Right renal cortex interstitium (tissue), 3 donors: ENCODE results near the gene TMEM9B. TPM values are rescaled to one million over a fixed set of nuclear protein-coding genes. Genes with fewer than 3 reads are reported as not detected.
"Not testable (repeated sequence)": the region's sequence is repeated elsewhere in the genome, so short reads cannot be mapped to it uniquely, and the experiment has no call there.

Experiments
- DNase-seq, 3 donors: peaks; one replicate each; pipeline ENCODE4 v3.0.0-alpha.2; 2013; ENCODE audit warnings: low read depth in 3 of 3, low spot score in 2 of 3
- polyA plus RNA-seq, 3 donors: library from polyadenylated mRNA; unstranded; fragments of 120-200 nt; gene quantifications; one replicate each; pipeline ENCODE4 v1.2.1, GENCODE V29; 2013; ENCODE audit not compliant: insufficient read length in 3 of 3

TMEM9B gene
- polyA plus RNA-seq, 3 donors: 66.2 to 71.3 (median 68.8) TPM

DNA sequence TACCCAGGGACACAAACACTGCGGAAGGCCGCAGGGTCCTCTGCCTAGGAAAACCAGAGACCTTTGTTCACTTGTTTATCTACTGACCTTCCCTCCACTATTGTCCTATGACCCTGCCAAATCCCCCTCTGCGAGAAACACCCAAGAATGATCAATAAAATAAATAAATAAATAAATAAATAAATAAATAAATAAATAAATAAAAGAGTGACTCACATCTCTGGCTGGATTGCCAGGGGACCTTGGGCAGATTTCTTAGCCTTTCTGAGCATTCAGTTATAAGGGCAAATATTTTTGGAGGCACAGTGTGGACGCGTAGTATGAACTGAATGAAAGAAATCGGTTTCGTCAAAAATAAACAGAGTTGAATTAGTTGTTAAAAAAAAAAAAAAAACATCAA, 15.1 kb upstream of the TMEM9B start:
- not testable (repeated sequence) for DNase-seq

DNA sequence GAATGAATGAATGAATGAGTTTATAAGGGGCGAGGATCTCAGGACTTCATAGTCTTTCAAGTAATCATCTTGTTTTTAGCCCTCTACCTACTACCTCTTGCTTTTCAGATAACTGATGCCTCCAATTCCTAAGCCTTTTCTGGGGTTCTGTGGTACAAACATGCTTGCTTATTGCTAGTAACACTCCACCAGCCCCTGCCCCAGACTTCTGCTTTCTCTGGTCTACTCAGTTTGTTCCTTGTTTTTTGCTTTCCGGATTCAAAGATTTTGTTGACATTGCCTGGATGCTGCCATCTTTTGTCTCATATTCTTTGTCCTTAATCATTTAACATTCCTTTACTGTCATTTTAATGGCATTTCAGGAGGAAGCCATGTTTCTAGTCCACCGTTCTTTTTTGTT, 8.9 kb upstream of the TMEM9B start:
- DNase-seq: no peak

DNA sequence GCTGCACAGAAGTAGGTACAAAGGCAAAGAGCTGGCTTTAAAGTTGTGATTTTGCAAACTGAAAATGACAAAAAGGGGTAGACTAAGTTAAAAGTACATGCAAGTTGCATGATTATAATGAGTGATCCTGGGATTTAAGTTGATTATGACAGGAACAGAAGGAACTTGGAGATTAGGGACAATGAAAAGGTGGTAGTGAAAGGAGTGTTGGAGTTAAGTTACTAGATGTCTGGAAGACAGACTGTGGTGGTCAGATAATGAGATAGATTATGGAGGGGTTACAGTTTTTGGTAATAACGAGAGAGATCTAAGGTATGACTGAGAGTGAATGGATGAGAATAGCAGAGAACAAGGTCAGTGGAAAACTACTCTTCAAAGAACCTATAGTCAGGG, 7.7 kb upstream of the TMEM9B start:
- DNase-seq: no peak

DNA sequence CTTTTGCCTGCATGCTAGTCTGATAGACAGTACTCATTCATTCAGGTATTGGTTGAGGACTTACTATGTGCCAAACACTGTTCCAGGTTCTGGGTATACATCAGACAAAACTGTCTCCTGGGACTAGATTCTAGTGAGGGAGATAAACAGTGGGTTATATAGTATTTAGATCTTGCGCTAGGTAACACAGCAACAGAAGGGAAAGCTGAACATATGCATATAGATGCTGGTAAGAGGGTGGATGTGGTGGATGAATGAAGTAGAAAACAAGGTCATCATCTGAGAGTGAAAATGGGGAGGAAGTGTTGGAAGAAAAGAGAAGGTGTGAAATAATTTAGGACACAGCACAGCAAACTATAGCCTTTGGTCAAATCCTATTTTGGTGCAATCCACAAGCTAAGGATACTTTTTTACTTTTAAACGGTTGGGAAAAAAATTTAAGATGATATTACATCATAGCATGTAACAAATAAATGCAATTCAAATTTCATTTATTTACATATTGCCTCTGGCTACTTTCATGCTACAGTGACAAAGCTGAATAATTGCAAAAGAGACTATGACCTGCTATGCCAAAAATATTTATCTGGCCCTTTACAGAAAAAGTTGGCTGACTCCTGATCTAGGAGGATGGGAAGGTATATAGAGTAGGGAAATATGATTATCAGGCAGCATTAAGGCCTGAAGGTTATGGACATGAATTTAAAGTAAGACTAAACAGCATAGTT, 7.1 kb upstream of the TMEM9B start:
- DNase-seq: no peak

DNA sequence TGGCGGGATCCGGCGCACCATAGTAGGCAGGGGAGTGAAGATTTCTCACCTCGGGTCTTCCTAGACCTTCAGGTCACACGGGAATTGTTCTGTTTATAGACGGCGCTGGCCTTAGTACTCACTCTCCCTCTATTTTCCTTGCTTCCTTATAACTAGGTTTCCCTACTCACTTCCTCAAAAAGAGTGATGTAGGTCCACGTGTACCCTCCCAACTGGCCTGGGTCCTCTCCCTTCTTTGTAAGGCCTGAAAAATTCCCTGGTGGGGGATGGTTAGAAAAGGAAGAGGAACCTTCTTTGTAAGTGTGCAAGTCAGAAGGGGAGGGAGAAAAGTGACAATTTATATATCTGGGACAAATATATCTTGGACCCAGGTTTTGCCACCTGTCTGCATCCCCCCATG, 2.9 kb upstream of the TMEM9B start:
- DNase-seq: no peak

DNA sequence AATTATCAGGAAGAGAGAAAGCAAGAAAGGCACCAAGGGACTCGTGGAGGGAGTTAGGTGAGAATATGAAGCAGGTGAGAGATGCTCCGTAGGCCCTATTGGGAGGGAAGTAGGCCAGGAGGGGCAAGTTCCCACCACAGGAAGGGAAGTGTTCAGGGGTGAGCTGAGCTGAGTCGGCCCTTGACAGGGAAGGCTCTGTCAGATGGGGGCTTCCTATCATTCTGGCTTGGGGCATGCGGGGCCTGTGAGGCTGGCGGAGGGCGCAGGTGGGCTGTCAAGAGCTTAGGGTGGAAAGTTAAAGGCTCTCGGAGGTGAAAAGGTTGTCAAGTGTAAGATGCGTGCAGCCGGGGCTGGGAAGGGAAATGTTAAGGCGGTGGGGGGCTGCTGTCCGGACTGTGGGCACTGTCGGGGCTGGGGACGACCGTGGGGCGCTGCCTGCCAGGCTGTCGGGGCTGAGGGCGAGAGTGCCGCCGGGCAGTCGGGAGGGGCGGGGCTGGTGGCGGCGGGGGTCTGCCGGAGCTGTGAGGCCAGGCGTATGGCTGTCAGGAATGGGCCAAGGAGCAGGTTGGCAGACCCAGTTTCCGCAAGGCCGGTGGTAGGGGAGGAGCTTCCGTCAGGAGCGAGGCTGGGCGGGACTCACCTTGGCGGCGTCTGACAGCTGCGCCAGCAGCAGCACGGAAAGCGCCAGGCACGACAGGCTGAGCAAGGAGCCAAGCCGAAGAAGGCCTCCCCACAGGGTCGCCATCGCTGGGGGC, 496 bp downstream of the TMEM9B start:
- peak in 1 of 3 donors; percentile 69 for DNase-seq

DNA sequence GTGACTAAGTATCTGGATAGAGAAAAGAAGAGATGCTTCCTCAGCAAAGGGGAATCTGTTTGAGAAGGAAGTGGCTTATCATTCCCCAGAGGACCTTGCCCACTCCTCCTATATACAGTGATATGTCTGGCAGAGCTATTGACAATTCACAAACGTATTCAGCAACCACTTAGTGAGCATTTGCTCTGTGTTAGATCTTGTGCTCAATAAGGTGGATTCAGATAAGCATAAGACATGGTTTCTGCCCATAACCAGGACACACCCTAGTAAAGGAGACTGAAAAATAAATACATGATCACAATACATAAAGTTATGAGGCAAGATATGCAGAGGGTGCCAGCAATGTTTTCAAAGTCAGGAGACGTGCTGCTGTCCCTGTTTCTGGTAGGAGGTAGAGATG, 1.4 kb downstream of the TMEM9B start:
- DNase-seq: no peak

DNA sequence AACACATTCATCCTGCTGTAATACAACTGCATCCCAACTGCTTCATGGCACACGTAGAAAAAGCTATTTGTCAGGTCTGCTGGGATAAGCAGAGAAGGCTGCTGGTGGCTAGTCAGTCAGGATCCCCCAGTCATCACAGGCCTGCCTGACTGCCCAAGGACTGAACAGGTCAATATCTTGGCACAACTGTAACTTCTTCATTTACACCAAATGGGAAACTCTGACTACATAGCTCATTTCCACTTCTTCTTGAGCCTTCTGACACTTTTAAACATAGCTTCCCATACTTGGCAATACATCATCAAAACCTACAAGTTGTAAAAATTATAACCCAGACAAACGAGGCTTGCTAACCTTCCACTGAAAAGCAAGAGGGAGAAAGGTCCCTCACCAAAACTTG, 2.8 kb downstream of the TMEM9B start:
- DNase-seq: no peak

DNA sequence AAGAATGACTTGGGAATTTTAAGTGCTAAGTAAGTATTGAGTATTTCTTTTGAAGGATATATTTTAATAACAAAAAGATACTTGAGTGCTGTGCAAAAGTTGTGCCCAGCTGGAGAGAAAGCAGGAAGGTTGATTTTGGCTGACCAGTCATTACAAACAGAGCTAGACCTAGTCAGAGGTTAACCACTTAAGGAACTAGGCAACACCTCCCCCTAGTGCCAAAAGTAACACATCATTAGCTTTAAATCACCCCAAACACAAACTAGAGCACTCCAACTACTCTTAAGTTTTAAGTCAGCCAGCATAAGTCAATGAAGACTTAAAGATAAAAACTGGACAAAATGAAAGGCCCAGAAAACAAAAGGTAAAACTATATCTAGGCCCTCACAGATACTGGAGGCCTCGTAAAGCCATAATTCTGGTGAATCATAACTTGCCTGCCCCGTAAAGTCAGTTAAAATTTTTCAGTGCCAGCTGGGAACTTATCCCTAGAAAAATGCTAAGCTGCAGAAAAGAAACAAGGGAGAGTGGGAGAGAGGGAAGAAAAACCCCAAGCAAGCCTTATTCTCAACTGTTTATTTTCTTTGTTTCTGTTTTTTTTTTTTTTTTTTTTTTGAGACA, 4.6 kb downstream of the TMEM9B start:
- DNase-seq: peak; percentile 18 to 60 (median 56)

DNA sequence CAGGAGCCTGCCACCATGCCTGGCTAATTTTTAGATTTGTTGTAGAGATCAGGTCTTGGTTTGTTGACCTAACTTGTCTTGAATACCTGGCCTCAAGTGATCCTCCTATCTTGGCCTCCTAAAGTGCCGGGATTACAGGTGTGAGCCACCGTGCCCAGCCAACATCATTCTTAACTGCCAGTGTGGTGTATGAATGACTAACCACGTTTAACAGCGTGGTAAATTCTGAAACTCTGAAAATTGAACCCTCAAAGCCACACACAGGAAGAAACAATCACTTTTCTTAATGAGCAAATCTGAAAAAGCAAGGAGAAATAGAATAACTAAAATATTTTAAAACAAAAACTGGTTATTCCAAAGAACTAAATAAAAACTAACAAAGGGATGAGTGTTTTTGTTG, 7.4 kb downstream of the TMEM9B start:
- no peak for DNase-seq

DNA sequence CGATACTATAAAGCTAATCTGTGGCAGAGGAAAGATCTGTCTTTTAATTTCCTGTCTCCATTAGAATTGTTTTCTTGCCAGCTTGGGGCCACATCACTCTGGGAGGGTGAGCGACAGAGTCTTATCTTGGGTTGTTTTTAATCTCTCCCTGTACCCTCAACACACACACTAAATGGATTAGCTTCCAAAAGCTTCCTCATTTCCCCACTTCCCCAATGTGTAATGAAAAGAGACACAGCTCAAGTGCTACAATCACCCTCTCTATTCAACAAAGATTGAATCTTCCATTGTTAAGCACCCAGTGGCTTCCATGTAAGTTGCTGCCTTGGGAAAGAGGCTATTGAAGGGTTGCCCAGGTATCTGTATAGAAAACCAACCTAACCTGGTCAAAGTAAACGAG, 15.4 kb downstream of the TMEM9B start:
- no peak for DNase-seq

DNA sequence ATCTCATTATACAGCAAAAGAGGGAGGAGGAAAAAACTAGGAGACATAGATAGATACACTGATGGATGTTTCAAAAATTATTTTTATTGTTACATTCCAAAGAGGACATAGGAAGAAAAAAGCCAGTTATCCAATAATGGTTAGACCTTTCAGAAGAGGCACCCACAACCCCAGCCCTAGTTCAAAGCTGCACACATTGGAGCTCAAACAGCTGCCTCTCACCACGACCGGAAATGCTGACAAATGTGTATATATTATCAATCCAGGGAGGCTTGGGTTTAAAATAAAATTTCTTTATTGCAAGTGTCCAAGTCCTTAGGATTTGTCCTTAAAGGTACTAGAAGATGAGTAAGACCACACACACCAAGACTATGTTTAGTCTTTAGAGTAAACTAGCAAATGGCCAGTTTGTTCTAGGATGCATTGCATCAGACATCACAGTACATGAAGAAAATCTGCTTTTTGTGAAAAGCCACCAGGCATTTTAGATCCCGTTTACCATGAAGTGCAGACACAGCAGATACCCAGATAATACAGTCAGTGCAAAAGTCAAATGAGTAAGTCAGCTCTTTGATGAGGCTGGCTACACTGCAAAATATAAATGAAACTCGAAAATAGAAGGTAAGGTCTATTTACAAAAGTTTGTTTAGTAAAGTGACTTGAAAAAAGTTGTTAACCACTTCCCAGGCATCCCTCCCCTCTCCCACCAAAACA, 16.9 kb downstream of the TMEM9B start:
- DNase-seq: no peak

DNA sequence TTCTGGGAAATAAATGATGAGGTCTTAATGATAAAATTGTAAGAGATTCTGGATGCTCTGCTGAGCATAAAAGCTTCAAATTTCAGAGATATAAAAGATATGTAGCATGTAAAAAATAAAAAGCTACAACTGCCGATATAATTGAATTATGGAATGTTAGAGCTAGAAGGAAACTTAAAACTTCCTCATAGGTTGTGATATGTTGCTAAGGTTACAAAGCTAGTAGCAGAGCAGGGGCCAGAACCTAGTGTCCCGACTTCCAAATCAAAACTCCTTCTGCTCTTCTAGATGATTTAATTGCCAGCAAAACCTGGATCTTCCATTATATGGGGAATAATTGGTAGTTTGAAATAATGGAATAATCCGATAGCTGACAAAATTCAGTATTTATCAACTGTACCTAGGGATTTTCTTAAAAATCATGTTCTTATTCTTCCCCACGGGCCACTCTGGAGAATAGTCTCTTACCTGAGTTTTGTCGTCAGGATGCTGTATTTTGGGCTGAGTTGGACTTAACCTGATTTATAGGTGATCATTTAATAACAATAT, 21.6 kb downstream of the TMEM9B start, which contains the start of gene ASCL3:
ASCL3 (minus strand) TSS at position 499 of the 549 bp plus-strand sequence. CDS start 4,855 bp downstream, outside the sequence.
- DNase-seq: no peak

DNA sequence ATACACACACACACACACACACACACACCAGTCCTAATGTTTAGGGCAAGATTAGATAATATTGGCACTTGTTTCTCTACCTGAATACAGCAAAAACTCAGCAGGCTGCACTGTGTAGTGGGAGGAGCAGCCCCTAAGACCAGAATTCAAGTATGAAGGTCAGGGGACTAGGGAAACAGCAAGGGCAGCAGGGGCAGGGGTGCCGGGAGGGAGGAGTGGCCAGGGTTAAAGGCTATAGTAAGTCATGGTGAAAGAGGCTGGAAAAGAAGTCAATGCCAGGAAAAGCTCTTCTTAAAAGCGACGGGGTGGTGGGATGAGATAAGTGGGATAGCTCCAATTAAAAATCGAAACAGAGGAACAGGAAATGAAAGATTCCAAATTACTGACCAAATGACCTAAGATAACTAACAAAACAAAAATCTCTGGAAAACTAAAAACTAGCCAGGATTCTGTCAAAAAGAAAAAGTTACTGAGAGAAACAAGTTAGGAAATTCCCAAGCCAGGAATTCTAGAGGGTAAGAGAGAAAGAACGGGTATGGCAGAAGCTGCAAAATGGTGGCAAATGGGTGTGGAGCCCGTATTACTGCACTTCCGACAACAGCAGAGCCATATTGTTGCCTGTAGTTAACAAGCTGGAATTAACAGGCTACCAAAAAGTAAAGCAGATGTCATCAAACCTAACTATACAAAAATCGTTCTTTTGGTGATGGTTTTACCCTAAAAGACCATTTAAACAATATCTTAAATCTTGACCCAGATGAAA, 22.7 kb downstream of the TMEM9B start:
- DNase-seq: no peak

DNA sequence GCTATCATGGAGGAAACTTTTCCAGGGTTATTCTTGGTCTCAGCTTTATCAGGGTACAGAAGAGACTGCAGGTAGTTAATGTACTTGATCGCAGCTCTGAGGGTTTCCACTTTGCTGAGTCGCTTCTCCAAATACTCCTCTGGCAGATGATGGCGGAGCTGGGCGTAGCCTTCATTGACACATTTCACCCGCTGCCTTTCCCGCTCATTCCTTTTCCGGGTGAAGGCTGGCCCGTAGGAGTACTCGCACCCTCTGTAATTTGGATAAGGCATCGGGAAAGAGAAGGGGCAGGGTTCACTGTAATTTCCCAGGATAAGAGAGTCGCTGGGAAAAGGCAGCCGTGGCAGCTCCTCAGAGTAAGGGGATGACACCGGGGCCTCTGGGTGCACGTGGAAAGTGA, 26.6 kb downstream of the TMEM9B start:
- no peak for DNase-seq

DNA sequence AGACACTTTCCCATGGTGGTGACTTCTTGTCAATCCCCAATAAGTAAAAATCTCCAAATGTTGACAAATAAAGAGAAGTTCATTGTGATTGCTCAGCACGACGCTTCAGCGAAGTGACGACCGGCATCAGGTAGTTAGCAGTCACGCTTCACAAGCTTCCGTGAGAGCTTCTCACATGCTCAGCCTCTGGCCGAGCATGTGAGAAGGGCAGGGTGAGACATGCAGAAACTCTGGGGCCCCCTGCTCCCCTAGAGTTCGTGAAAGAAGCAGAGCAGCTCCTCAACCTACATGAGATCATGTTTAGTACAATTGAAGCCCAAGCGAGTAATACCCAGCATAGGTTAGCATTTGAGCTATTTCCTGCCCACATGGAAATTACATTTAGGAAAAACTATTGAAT, 27.1 kb downstream of the TMEM9B start:
- no peak for DNase-seq

DNA sequence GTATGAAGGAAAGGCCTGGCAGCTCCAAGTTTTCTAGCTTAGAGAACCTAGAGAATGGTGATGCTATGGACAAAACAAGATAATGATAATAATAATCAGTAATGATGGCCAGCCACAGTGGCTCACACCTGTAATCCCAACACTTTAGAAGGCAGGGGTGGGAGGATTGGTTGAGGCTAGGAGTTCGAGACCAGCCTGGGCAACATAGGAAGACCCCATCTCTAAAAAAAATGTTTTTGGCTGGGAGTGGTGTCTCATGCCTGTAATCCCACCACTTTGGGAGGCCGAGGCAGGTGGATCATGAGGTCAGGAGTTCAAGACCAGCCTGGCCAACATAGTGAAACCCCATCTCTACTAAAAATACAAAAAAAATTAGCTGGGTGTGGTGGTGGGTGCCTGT, 28.5 kb downstream of the TMEM9B start:
- not testable (repeated sequence) for DNase-seq

DNA sequence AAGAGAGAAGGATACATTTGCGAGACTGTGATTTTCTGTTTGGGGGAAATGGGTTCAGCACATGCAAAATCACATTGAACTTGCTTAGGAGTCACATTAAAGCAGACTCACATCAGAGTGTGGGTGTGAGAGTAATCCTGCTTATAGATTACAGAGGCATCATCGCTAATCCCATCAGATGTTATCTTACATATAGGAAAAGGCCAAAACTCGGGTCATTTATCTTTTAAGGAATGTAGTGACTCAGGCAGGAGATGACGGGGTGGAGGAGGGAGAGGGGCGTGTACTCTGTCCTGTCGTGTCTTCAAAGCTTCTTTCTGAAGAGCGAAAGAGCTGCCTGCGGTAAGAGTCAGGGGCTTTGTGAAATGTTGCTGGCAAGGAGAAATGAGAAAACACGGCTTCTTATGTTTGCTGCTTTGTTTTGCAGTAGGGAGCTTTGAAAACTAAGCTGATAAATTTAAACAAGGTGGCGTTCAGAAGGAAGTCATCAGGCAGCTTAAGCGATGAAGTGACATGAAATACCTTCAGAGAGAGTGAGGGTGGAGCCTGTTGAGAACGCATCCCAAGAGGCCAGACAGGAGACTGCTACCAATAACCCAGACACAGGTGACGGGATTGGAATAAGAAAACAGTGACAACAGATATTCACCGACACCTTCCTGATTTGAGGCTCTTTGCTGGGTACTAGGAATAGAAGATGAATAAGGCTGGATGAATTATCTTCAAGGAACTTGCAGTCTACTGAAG, 29.3 kb downstream of the TMEM9B start:
- no peak for DNase-seq

DNA sequence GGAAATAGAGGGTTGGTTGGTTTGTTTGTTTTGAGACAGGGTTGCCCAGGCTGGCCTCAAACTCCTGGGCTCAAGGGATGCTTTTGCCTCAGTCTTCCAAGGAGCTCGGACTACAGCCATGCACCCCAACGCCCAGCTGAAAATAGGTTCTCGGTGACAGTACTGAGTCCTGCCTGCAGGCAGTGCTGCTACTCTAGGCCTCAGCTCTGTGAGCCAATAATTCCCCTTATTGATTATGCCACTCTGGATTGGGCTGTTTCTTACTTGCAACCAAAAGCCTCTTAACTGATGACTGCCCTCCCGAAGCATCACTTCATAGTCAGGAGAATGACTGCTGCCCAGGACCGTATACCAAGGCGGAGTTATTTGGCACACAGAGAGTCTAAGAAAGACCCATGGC, 30.3 kb downstream of the TMEM9B start:
- no peak for DNase-seq
